ENCODE data around the gene SORBS1. TPM values are rescaled to one million over a fixed set of nuclear protein-coding genes. Genes with fewer than 3 reads are reported as not detected.
A peak's percentile ranks its signal among the peaks of the same experiment; 100 is the strongest.

Gene SORBS1
- total and polyA plus RNA-seq, 2 experiments from 2014 or later, result 0.65 to 1.2 TPM

DNA sequence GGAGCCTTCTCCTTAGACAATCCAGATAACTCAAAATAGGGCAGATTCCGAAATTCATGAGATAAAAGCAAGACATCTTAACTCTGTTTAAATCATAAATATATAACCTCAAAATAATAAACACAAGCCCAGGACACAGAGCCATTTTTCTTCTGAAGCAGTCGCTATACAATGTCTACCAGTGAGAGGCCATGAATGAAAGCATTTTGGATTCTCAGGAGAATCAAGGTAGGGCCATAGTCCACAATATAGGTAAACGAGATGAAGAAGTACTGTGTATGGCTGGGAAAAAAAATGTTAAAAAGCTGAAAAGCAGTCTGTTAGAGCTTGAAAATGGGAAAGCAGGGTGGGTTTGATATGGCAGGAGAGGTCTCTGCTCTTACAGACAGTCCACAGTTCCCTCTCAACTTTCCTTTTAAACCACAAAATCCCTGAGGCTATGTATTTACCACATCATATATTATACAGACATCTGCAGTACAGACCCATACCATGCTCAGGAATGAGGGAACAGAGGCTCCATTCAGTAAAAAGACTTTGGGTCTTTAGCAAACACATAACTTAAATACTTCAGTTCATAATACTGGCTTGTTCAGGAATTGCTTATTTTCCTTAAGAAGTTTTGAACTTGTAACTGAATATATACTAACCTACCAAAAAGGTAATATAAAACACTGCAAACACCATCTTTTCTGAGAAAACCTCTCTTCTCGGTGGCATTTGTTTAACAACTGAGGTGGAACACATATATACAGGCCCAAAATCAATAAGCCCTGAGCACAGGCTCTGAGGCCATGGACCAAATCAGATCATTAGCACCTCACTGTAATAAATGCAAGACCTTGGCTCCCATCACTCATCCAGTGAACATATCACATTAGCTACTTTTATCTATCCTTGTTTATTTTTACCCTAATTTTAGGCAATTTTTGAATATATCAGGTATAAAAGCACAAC is 109.3 kb downstream of the SORBS1 start:
- no peaks in the 10 kb centered on the region for H4K20me1 ChIP-seq (ENCODE audit: insufficient read depth)
- H3F3A ChIP-seq (ENCODE audit: insufficient read depth), result no peaks in the 10 kb centered on the region
- H3K27me3 ChIP-seq (replicated peaks; ENCODE audit: insufficient read depth), result no peaks in the 10 kb centered on the region
- no peak overlapping the region for H2AFZ ChIP-seq
- DNase-seq, result no peak
- no peak overlapping the region for H3K27ac ChIP-seq
- H3K4me2 ChIP-seq (ENCODE audit: unreplicated experiment), result no peak overlapping the region
- H3K4me3 ChIP-seq, result no peak overlapping the region
- H3K4me1 ChIP-seq (ENCODE audit: insufficient read depth), result no peaks in the 10 kb centered on the region
- no peaks in the 10 kb centered on the region for H3K9me3 ChIP-seq (ENCODE audit: low read depth)
- no peaks in the 10 kb centered on the region for H3K79me2 ChIP-seq (ENCODE audit: insufficient read depth)
- 72 to 77% methylated on average over 4 of the region's 4 CpGs for WGBS, 2 experiments (ENCODE audit: low coverage in 1 of 2, low lambda C conversion rate in 2 of 2, missing lambda C conversion rate in 2 of 2)
- no peaks in the 10 kb centered on the region for H3K9me2 ChIP-seq (ENCODE audit: insufficient read depth)
- no peak for TF ChIP-seq EZH2 (IDR thresholded peaks at IDR 0.05; ENCODE audit: insufficient read depth, poor library complexity, severe bottlenecking)
- no peak for TF ChIP-seq EZH2phosphoT487 (IDR thresholded peaks at IDR 0.05; ENCODE audit: insufficient read depth, low read depth)
- in situ Hi-C loops (cut with MboI), result no loop called here
- no peaks in the 10 kb centered on the region for H3K36me3 ChIP-seq (ENCODE audit: low read depth)
- no peak overlapping the region for H3K9ac ChIP-seq

DNA sequence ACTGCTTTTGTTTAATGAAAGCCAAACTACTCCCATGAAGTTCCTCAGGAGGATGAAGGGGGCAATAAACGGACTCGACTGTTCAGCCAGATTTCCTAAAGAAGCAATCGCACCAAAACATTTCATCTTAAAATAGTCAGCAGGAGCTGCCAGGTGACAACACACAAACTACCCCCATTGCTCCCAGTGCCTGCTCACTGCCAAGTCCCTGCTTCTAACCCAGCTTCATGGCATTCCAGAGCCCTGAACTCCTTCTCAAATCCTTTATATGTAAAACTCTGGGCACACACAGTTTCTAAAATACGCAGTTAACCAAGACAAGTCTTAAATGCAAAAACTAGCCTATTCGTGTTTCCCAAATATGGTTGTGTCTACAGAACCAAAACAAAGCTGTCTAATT is 110.0 kb downstream of the SORBS1 start:
- in situ Hi-C loops (cut with MboI), result no loop called here
- DNase-seq, result no peak

DNA sequence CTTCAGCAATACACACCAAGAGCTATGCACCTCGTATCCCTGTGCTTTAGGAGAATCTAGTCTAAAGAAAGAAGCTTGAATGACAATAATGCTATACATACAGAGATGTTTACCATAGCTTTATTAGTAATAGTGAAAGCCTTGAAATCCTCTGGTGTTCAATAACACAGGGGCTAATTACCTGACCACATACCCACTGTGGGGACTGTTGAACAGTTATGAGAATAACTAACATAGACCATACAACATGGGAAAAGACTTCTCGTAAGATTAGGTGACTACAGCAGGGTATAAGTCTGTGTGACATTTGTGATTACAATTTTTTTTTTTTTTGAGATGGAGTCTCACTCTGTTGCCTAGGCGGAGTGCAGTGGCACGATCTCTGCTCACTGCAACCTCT is 111.0 kb downstream of the SORBS1 start:
- no peaks in the 10 kb centered on the region for H3K9me3 ChIP-seq (ENCODE audit: low read depth)
- peaks cover 4% of the 10 kb centered on the region for H3F3A ChIP-seq (ENCODE audit: insufficient read depth)
- no peaks in the 10 kb centered on the region for H4K20me1 ChIP-seq (ENCODE audit: insufficient read depth)
- no peak overlapping the region for H3K27ac ChIP-seq
- WGBS, 2 experiments (ENCODE audit: low coverage in 1 of 2, low lambda C conversion rate in 2 of 2, missing lambda C conversion rate in 2 of 2), result 93 to 94% methylated on average over 4 of the region's 4 CpGs
- H3K4me1 ChIP-seq (ENCODE audit: insufficient read depth), result peaks cover 11% of the 10 kb centered on the region
- H3K9ac ChIP-seq, result no peak overlapping the region
- H3K36me3 ChIP-seq (ENCODE audit: low read depth), result no peaks in the 10 kb centered on the region
- DNase-seq, result no peak
- in situ Hi-C loops (cut with MboI), result no loop called here
- no peaks in the 10 kb centered on the region for H3K79me2 ChIP-seq (ENCODE audit: insufficient read depth)
- TF ChIP-seq EZH2 (IDR thresholded peaks at IDR 0.05; ENCODE audit: insufficient read depth, poor library complexity, severe bottlenecking) (no peak), EZH2phosphoT487 (IDR thresholded peaks at IDR 0.05; ENCODE audit: insufficient read depth, low read depth) (no peak)
- H2AFZ ChIP-seq, result no peak overlapping the region
- H3K27me3 ChIP-seq (replicated peaks; ENCODE audit: insufficient read depth), result no peaks in the 10 kb centered on the region
- H3K4me3 ChIP-seq, result no peak overlapping the region
- no peak overlapping the region for H3K4me2 ChIP-seq (ENCODE audit: unreplicated experiment)
- H3K9me2 ChIP-seq (ENCODE audit: insufficient read depth), result no peaks in the 10 kb centered on the region

More for the DNA sequence above, 110.0 kb downstream of the SORBS1 start:
- Histone ChIP-seq H3K9ac (no peak overlapping the region), H3K4me1 (ENCODE audit: insufficient read depth) (peaks cover 1% of the 10 kb centered on the region; the same call in 1 of the 2 replicates), H3K27ac (no peak overlapping the region), H4K20me1 (ENCODE audit: insufficient read depth) (no peaks in the 10 kb centered on the region), H2AFZ (no peak overlapping the region), H3K9me3 (ENCODE audit: low read depth) (no peaks in the 10 kb centered on the region), H3K27me3 (replicated peaks; ENCODE audit: insufficient read depth) (no peaks in the 10 kb centered on the region), H3K4me2 (ENCODE audit: unreplicated experiment) (no peak overlapping the region), H3K9me2 (ENCODE audit: insufficient read depth) (no peaks in the 10 kb centered on the region), H3F3A (ENCODE audit: insufficient read depth) (no peaks in the 10 kb centered on the region), H3K4me3 (no peak overlapping the region), H3K79me2 (ENCODE audit: insufficient read depth) (no peaks in the 10 kb centered on the region), H3K36me3 (ENCODE audit: low read depth) (no peaks in the 10 kb centered on the region)
- WGBS, 2 experiments (ENCODE audit: low coverage in 1 of 2, low lambda C conversion rate in 2 of 2, missing lambda C conversion rate in 2 of 2), result 76 to 82% methylated on average over 5 of the region's 5 CpGs
- TF ChIP-seq EZH2 (IDR thresholded peaks at IDR 0.05; ENCODE audit: insufficient read depth, poor library complexity, severe bottlenecking) (no peak), EZH2phosphoT487 (IDR thresholded peaks at IDR 0.05; ENCODE audit: insufficient read depth, low read depth) (no peak)

DNA sequence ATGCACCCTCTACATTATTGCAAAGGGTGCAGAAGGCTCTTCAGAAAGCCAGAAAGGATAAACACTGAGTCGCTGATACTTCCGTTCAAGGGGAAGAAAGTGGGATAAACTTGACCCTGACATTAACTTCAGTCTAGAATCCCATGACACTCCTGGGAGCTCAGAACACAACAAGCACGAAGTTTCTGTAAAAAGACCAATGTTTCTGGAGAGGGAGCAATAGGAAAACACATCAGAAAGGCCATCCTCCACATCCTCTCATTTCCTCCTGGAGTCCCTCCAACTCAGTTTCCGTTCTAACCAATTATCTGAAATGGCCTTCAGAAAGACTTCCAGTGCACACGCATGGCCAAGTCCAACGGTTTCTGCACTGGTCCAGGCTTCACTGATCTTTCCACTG is 113.5 kb downstream of the SORBS1 start:
- peaks cover 8% of the 10 kb centered on the region for H3F3A ChIP-seq (ENCODE audit: insufficient read depth)
- peak overlapping the region; percentile 3 for H3K4me2 ChIP-seq (ENCODE audit: unreplicated experiment)
- no peak overlapping the region for H3K4me3 ChIP-seq
- H3K36me3 ChIP-seq (ENCODE audit: low read depth), result no peaks in the 10 kb centered on the region
- no peak overlapping the region for H3K9ac ChIP-seq
- no peaks in the 10 kb centered on the region for H3K9me2 ChIP-seq (ENCODE audit: insufficient read depth)
- H3K27me3 ChIP-seq (replicated peaks; ENCODE audit: insufficient read depth), result no peaks in the 10 kb centered on the region
- H3K9me3 ChIP-seq (ENCODE audit: low read depth), result no peaks in the 10 kb centered on the region
- H3K79me2 ChIP-seq (ENCODE audit: insufficient read depth), result no peaks in the 10 kb centered on the region
- H4K20me1 ChIP-seq (ENCODE audit: insufficient read depth), result no peaks in the 10 kb centered on the region
- TF ChIP-seq EZH2phosphoT487 (IDR thresholded peaks at IDR 0.05; ENCODE audit: insufficient read depth, low read depth) (no peak), EZH2 (IDR thresholded peaks at IDR 0.05; ENCODE audit: insufficient read depth, poor library complexity, severe bottlenecking) (no peak)
- DNase-seq, result peak; percentile 44
- no peak overlapping the region for H3K27ac ChIP-seq
- 12 to 19% methylated on average over 6 of the region's 6 CpGs for WGBS, 2 experiments (ENCODE audit: low coverage in 1 of 2, low lambda C conversion rate in 2 of 2, missing lambda C conversion rate in 2 of 2)
- 0 out of 2 replicates have a peak overlapping the region, but pooled peaks have one; percentile 15 for H2AFZ ChIP-seq
- in situ Hi-C loops (cut with MboI), result no loop called here
- H3K4me1 ChIP-seq (ENCODE audit: insufficient read depth), result peaks cover 16% of the 10 kb centered on the region

All from GM23248 (cell line).